ENCODE data around the gene SYNRG. TPM values are rescaled to one million over a fixed set of nuclear protein-coding genes. Genes with fewer than 3 reads are reported as not detected.

The SYNRG gene
- total RNA-seq, 1 experiment from 2014 or later: 7.7 TPM

DNA sequence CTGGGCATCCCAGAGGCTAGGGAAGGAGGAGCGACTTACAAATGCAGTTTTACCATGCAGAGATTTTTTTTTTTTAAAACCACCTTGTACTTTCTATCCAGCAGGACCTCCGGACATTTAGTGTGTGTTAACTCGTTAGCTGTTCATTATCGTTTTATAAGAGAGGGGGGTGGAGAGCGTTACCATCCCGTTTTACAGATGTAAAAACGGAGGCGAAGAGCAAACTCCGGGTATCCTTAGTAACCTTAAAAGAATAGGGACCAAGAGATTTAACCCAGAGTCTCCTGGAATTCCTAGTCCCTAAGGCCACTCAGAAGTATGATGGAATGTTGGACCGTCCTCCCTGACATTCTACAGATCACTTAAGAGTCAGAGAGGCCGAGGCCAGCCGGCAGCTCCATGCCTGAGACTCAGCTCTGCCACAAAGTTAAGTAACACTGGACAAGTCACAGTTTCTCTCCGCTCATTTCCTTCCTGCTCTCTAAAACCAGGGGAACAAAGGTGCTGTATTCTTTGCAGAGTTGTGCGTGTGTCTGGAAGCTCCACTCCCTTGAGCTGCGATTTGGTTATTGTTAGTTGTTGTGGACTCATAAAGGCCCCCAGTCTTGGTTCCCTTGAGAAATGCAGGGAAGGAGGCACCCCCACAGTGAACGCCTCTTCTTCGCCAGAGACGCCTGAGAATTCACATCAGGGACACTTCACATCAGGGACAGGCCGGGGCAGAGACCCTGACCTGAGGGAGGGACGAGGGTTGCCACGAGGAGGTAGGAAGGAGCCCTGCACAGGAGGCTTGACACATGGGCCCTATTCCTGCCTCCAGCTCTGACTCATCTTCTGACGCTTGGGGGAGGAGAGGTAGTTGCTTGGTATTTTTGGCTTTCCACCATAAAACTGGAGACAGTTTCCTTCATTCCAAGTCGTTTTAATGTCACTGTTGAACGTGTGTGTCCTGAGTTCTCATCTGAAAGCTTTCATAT, 118.3 kb downstream of the SYNRG start:
- Histone ChIP-seq H3K27me3 (ENCODE audit: control insufficient read depth, insufficient read depth, low read length) (peaks cover 3% of the 10 kb centered on the region; the same call in 1 of the 2 replicates), H3K4me3 (ENCODE audit: insufficient read depth, low read depth, low read length) (peak overlapping the region; percentile 72), H3K36me3 (replicated peaks; ENCODE audit: control insufficient read depth, insufficient read depth, low read length) (no peaks in the 10 kb centered on the region)
- DNase-seq: peak; percentile 72

GRCh38 chr17:37490022-37490587, 119.1 kb downstream of the SYNRG start:
- DNase-seq: no peak
- no peaks in the 10 kb centered on the region for H3K36me3 ChIP-seq (replicated peaks; ENCODE audit: control insufficient read depth, insufficient read depth, low read length)
- H3K27me3 ChIP-seq (ENCODE audit: control insufficient read depth, insufficient read depth, low read length): peaks cover 3% of the 10 kb centered on the region; the same call in 1 of the 2 replicates
- peak overlapping the region; percentile 72 for H3K4me3 ChIP-seq (ENCODE audit: insufficient read depth, low read depth, low read length)

DNA sequence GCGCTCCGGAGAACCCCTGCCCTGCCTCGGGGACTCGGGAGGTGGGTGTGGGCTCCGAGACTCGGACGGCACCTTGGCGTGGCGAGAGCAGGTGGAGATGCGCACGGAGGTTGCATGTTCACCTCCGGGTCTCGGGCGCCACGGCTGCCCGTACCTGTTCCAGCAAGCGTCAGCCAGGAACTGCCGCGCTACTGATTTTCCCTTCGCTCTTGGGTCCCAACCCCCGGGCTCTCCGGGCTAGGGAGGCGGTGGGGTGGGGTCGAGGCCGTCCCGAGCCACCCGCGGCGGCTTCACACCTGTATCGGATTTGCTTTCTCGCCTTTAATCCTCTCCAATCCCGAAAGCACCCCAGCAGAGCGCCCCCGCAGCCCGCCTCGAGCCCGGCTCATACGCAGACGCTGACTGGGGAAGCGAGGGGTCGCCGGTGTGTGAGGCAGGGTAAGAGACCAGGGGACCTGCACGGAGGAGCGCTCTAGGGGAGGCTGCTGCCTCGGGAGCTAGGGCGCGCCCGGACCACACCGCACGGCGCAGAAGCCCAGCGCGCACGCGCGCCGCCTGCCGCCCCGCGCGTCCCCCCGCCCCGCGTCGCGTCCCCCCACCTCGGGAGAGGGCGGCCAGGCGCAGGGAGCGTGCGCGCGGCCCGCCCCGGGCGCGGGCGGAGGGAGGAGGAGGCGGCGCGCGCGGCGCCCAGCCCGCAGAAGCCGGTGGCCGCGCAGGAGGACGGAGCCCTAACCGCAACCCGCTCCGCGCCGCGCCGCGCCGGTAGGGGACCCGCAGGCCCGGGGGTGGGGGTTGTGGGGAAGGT, 119.8 kb downstream of the SYNRG start, which contains the start of gene DUSP14:
TSS of gene DUSP14 (plus strand) at position 695 of the 805 bp plus-strand sequence. CDS start 22,382 bp downstream, outside the sequence.
- peak within 1 kb of the TSS; percentile 73 for H3K4me3 ChIP-seq (ENCODE audit: insufficient read depth, low read depth, low read length)
- peaks cover 3% of the 10 kb centered on the region; the same call in 1 of the 2 replicates for H3K27me3 ChIP-seq (ENCODE audit: control insufficient read depth, insufficient read depth, low read length)
- H3K36me3 ChIP-seq (replicated peaks; ENCODE audit: control insufficient read depth, insufficient read depth, low read length): no peaks in the 10 kb centered on the region
- DNase-seq: peak; percentile 99

- Histone ChIP-seq H3K27me3 (ENCODE audit: control insufficient read depth, insufficient read depth, low read length) (peaks cover 3% of the 10 kb centered on the region; the same call in 1 of the 2 replicates), H3K36me3 (replicated peaks; ENCODE audit: control insufficient read depth, insufficient read depth, low read length) (no peaks in the 10 kb centered on the region), H3K4me3 (ENCODE audit: insufficient read depth, low read depth, low read length) (peak overlapping the region; percentile 73)
- peak; percentile 85 for DNase-seq
These were observed 120.5 kb downstream of the SYNRG start for GRCh38 chr17:37488607-37489196.

- Histone ChIP-seq H3K27me3 (ENCODE audit: control insufficient read depth, insufficient read depth, low read length) (peaks cover 3% of the 10 kb centered on the region; the same call in 1 of the 2 replicates), H3K4me3 (ENCODE audit: insufficient read depth, low read depth, low read length) (peak overlapping the region; percentile 73), H3K36me3 (replicated peaks; ENCODE audit: control insufficient read depth, insufficient read depth, low read length) (no peaks in the 10 kb centered on the region)
- DNase-seq: peak; percentile 62
These were observed 121.1 kb downstream of the SYNRG start for GRCh38 chr17:37488009-37488604.

DNA sequence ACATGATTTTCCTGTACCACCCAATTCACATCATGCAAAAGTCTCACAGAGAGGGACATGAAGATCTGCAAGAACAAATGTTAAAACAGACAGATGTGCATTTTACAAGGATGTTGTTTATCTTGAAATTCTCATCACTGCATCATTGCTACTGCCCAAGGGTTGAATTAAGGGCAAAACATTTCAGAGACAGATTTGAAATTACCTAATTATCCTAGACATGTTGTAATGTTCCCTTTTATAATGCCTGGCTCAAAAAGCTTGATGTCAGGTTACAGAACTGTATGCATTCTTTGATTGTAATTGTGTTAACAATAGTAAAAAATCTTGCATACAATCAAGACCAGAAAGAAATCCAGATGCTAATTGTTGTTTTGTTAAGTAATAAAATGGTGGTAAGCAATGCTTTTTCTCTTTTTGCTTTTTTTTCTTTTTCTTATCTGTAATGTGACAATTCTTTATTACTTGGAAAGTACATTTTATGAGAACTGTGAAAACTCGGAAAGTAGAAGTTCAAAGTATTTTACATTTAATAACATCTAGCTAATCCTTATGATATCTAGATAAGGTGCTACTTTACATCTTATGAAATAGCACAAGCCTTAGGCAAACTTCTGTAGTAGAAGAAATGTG, 123.2 kb downstream of the SYNRG start:
- Histone ChIP-seq H3K4me3 (ENCODE audit: insufficient read depth, low read depth, low read length) (no peak overlapping the region), H3K36me3 (replicated peaks; ENCODE audit: control insufficient read depth, insufficient read depth, low read length) (no peaks in the 10 kb centered on the region), H3K27me3 (ENCODE audit: control insufficient read depth, insufficient read depth, low read length) (peaks cover 3% of the 10 kb centered on the region; the same call in 1 of the 2 replicates)
- DNase-seq: no peak

GRCh38 chr17:37483311-37484039, 125.7 kb downstream of the SYNRG start:
- Histone ChIP-seq H3K36me3 (replicated peaks; ENCODE audit: control insufficient read depth, insufficient read depth, low read length) (no peaks in the 10 kb centered on the region), H3K27me3 (ENCODE audit: control insufficient read depth, insufficient read depth, low read length) (0 out of 2 replicates have a peak, but pooled peaks cover 2% of the 10 kb centered on the region), H3K4me3 (ENCODE audit: insufficient read depth, low read depth, low read length) (no peak overlapping the region)
- peak; percentile 50 for DNase-seq

- Histone ChIP-seq H3K4me3 (ENCODE audit: insufficient read depth, low read depth, low read length) (no peak overlapping the region), H3K27me3 (ENCODE audit: control insufficient read depth, insufficient read depth, low read length) (no peaks in the 10 kb centered on the region), H3K36me3 (replicated peaks; ENCODE audit: control insufficient read depth, insufficient read depth, low read length) (peaks cover 8% of the 10 kb centered on the region; the same call in 1 of the 2 replicates)
- no peak for DNase-seq
These were observed 128.1 kb downstream of the SYNRG start for GRCh38 chr17:37481001-37481665.

GRCh38 chr17:37480427-37480826, 128.8 kb downstream of the SYNRG start:
- Histone ChIP-seq H3K36me3 (replicated peaks; ENCODE audit: control insufficient read depth, insufficient read depth, low read length) (peaks cover 10% of the 10 kb centered on the region; the same call in 1 of the 2 replicates), H3K4me3 (ENCODE audit: insufficient read depth, low read depth, low read length) (no peak overlapping the region), H3K27me3 (ENCODE audit: control insufficient read depth, insufficient read depth, low read length) (no peaks in the 10 kb centered on the region)
- DNase-seq: no peak

GRCh38 chr17:37479025-37479424, 130.2 kb downstream of the SYNRG start:
- Histone ChIP-seq H3K36me3 (replicated peaks; ENCODE audit: control insufficient read depth, insufficient read depth, low read length) (peaks cover 12% of the 10 kb centered on the region; the same call in 1 of the 2 replicates), H3K27me3 (ENCODE audit: control insufficient read depth, insufficient read depth, low read length) (no peaks in the 10 kb centered on the region), H3K4me3 (ENCODE audit: insufficient read depth, low read depth, low read length) (no peak overlapping the region)
- no peak for DNase-seq

DNA sequence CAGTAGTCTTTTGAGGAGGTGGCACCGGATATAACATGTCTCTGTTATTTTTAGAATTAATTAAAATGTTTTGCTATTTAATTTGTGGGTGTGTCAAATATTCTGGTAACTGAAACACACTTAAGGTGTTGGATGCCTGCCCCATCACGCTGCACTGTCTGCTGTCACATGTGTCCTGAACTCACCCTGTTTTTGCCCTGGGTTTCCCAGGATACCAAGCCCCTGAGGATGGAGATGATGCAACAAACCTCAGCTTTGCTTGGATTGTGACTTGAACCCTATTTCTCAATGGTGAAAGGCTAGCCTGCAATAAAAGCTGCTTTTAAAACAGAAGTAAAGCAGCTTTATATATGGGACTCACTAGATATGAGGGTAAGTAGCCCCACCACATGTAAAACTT, 131.0 kb downstream of the SYNRG start:
- no peak for DNase-seq
- H3K36me3 ChIP-seq (replicated peaks; ENCODE audit: control insufficient read depth, insufficient read depth, low read length): peaks cover 12% of the 10 kb centered on the region; the same call in 1 of the 2 replicates

DNA sequence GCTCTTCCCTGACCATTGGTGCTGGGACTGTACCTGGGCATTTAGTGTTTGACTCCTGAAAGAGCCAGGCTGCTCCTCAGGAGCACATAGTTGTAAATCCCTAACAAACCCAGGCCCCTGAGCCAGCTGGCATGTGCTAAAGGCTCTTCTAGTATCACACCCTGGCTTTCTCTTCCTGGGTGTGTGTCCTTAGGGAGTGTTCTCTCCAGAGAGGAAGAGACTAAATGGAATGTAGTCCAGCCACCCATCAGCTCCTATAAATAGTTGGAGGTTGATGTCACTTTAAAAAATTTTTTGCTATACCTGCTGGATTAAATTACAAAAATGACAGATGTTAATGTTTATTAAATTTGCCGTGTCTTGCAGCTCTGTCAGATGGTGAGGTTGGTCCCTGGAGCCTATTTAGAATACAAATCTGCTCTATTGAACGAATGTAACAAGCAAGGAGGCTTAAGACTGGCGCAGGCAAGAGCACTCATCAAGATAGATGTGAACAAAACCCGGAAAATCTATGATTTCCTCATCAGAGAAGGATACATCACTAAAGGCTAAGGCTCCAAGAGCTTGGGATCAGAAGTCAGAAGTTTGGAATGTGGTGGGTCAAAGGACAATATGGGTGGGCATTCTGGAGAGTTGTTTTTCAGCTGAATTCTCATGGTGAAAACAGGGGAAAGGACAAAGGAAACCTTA, 132.6 kb downstream of the SYNRG start:
- Histone ChIP-seq H3K36me3 (replicated peaks; ENCODE audit: control insufficient read depth, insufficient read depth, low read length) (peaks cover 12% of the 10 kb centered on the region; the same call in 1 of the 2 replicates), H3K27me3 (ENCODE audit: control insufficient read depth, insufficient read depth, low read length) (no peaks in the 10 kb centered on the region), H3K4me3 (ENCODE audit: insufficient read depth, low read depth, low read length) (no peak overlapping the region)
- no peak for DNase-seq

More for the DNA sequence above, 131.0 kb downstream of the SYNRG start:
- Histone ChIP-seq H3K27me3 (ENCODE audit: control insufficient read depth, insufficient read depth, low read length) (no peaks in the 10 kb centered on the region), H3K4me3 (ENCODE audit: insufficient read depth, low read depth, low read length) (no peak overlapping the region)

All from H7 (cell line).